Activated CD4-positive, alpha-beta T cell treated with anti-CD3 and anti-CD28 coated beads, Interleukin-2, amount 10 ng/mL, durations not matched to agents 7 days and 5 days (primary cell): Measurements from ENCODE around the gene HIVEP3. TPM values are rescaled to one million over a fixed set of nuclear protein-coding genes. Genes with fewer than 3 reads are reported as not detected.
A peak's percentile ranks its signal among the peaks of the same experiment; 100 is the strongest.
"Not testable (repeated sequence)": the region's sequence is repeated elsewhere in the genome, so short reads cannot be mapped to it uniquely, and the experiment has no call there.

Experiments used
- CTCF ChIA-PET: fragments of 350-600 bp; sonication (Branson Sonifier 250); formaldehyde crosslinking; loops from one replicate; lab custom pipeline; 2021; ENCODE audit warnings: antibody characterized with exemption; lab: Charles Lee
- POLR2A ChIA-PET: fragments of 350-600 bp; sonication (Branson Sonifier 250); formaldehyde crosslinking; loops from one replicate; lab custom pipeline; 2021; ENCODE audit warnings: antibody characterized with exemption; lab: Charles Lee
- DNase-seq: peaks from one replicate; pipeline ENCODE4 v3.0.0-alpha.2; 2020
- H3K27ac Mint-ChIP-seq: one replicate; pipeline ENCODE4 v1.8.0; 2021; ENCODE audit warnings: mild to moderate bottlenecking, moderate library complexity, mixed read lengths
- H3K27me3 Mint-ChIP-seq: one replicate; pipeline ENCODE4 v1.8.0; 2021; ENCODE audit warnings: mixed read lengths
- H3K36me3 Mint-ChIP-seq: one replicate; pipeline ENCODE4 v1.8.0; 2021; ENCODE audit warnings: low read depth, mixed read lengths
- H3K4me1 Mint-ChIP-seq: one replicate; pipeline ENCODE4 v1.8.0; 2021; ENCODE audit warnings: mixed read lengths
- H3K4me3 Mint-ChIP-seq: one replicate; pipeline ENCODE4 v1.8.0; 2021; ENCODE audit warnings: mild to moderate bottlenecking, moderate library complexity, mixed read lengths
- H3K9me3 Mint-ChIP-seq: one replicate; pipeline ENCODE4 v1.8.0; 2021; ENCODE audit warnings: mixed read lengths
- total RNA-seq, 2 experiments: library from RNA; stranded (reverse); gene quantifications; one replicate each; pipeline ENCODE4 v1.2.3, GENCODE V29; 2021

HIVEP3 gene
- total RNA-seq = 10 to 100 TPM; 18.4 to 21.5 TPM

GRCh38 chr1:41918450-41919043 lies at the start of gene HIVEP3:
TSS of gene HIVEP3 (minus strand) at chr1:41918922.
- peak within 1 kb of the TSS; percentile 79 for H3K4me3 Mint-ChIP-seq
- no peaks in the 10 kb centered on the region for H3K27me3 Mint-ChIP-seq
- H3K9me3 Mint-ChIP-seq = peaks cover 7% of the 10 kb centered on the region
- peak within 1 kb of the TSS; percentile 98 for H3K27ac Mint-ChIP-seq
- CTCF ChIA-PET = interaction anchor here (1.1 to 1.5 kb wide), 3 partner anchors 27 to 117 kb away, joined by 3 to 5 read pairs (median 5); no protein-coding TSS in a partner anchor
- POLR2A ChIA-PET = interaction anchor here (0.6 kb wide), 1 partner anchor 228 kb away, joined by 3 read pairs; no protein-coding TSS in a partner anchor
- peaks cover 25% of the 10 kb centered on the region for H3K36me3 Mint-ChIP-seq
- DNase-seq = no peak
- peaks cover 71% of the 10 kb centered on the region for H3K4me1 Mint-ChIP-seq

- no peak overlapping the region for H3K27ac Mint-ChIP-seq
- H3K27me3 Mint-ChIP-seq = peaks cover 9% of the 10 kb centered on the region
- peaks cover 10% of the 10 kb centered on the region for H3K36me3 Mint-ChIP-seq
- POLR2A ChIA-PET = no interaction called here
- H3K4me1 Mint-ChIP-seq = peaks cover 2% of the 10 kb centered on the region
- DNase-seq = no peak
- H3K9me3 Mint-ChIP-seq = peaks cover 23% of the 10 kb centered on the region
- CTCF ChIA-PET = no interaction called here
- no peak overlapping the region for H3K4me3 Mint-ChIP-seq
Measured at GRCh38 chr1:41964400-41964799, 45.7 kb upstream of the HIVEP3 start.

DNA sequence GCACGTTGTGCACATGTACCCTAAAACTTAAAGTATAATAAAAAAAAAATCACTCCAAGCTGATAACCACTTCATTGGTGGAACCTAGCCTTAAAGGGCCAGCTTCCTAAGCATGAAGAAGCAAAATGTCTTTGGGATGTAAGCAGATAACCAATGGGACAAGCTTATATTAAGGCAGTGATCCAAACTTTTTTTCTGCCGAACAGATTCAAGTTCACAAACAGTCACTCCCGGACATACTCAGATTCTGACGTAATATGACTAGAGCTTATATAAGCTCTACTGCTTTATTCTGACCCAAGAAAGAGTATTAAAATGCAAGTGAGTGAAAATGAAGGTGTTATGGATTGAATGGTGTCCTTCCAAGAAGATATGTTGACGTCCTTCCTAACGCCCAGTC lies 44.9 kb upstream of the HIVEP3 start:
- Mint-ChIP-seq H3K36me3 (peaks cover 10% of the 10 kb centered on the region), H3K9me3 (peaks cover 21% of the 10 kb centered on the region)
- CTCF ChIA-PET = no interaction called here

GRCh38 chr1:41958015-41958673 lies 39.4 kb upstream of the HIVEP3 start:
- H3K27me3 Mint-ChIP-seq = no peaks in the 10 kb centered on the region
- CTCF ChIA-PET = interaction anchor here (1.1 to 1.3 kb wide), 2 partner anchors 12 to 443 kb away, joined by 3 to 5 read pairs; no protein-coding TSS in a partner anchor
- H3K36me3 Mint-ChIP-seq = peaks cover 3% of the 10 kb centered on the region
- H3K27ac Mint-ChIP-seq = no peak overlapping the region
- POLR2A ChIA-PET = no interaction called here
- no peak overlapping the region for H3K4me3 Mint-ChIP-seq
- H3K9me3 Mint-ChIP-seq = no peaks in the 10 kb centered on the region
- no peak for DNase-seq
- peaks cover 10% of the 10 kb centered on the region for H3K4me1 Mint-ChIP-seq

More for the DNA sequence above, 44.9 kb upstream of the HIVEP3 start:
- DNase-seq = no peak
- POLR2A ChIA-PET = no interaction called here
- Mint-ChIP-seq H3K4me1 (peaks cover 2% of the 10 kb centered on the region), H3K4me3 (no peak overlapping the region), H3K27ac (no peak overlapping the region), H3K27me3 (peaks cover 9% of the 10 kb centered on the region)

DNA sequence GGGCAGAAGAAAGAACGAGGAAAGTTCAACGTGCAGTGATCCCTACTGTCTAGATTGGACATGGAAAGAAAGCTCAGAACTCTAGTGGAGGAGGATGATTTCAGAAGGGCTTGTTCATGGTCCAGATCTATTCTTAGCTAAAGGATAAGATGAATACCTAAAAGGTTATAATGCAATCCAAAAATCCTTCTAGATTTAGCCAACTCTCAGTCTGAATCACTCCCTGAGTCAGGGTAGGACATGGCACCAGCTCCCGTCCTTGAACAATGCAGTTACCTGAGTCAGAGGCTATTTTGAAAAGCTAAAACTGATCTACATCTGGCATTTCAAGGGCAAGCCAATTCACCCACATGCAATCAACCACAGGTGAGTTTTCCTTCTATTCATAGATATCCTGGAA lies 38.8 kb upstream of the HIVEP3 start:
- no peak for DNase-seq
- CTCF ChIA-PET = interaction anchor here (1.1 to 1.3 kb wide), 2 partner anchors 13 to 442 kb away, joined by 3 to 5 read pairs; no protein-coding TSS in a partner anchor
- Mint-ChIP-seq H3K4me3 (no peak overlapping the region), H3K27me3 (no peaks in the 10 kb centered on the region), H3K27ac (no peak overlapping the region), H3K9me3 (no peaks in the 10 kb centered on the region), H3K4me1 (peaks cover 10% of the 10 kb centered on the region), H3K36me3 (peaks cover 3% of the 10 kb centered on the region)
- POLR2A ChIA-PET = no interaction called here

GRCh38 chr1:41955461-41956159 lies 36.9 kb upstream of the HIVEP3 start:
- no peak overlapping the region for H3K27ac Mint-ChIP-seq
- H3K27me3 Mint-ChIP-seq = no peaks in the 10 kb centered on the region
- peaks cover 12% of the 10 kb centered on the region for H3K9me3 Mint-ChIP-seq
- POLR2A ChIA-PET = no interaction called here
- CTCF ChIA-PET = no interaction called here
- DNase-seq = no peak
- no peak overlapping the region for H3K4me3 Mint-ChIP-seq
- peaks cover 10% of the 10 kb centered on the region for H3K4me1 Mint-ChIP-seq
- H3K36me3 Mint-ChIP-seq = peaks cover 15% of the 10 kb centered on the region

- POLR2A ChIA-PET = interaction anchor here (0.6 kb wide), 1 partner anchor 273 kb away, joined by 6 read pairs; no protein-coding TSS in a partner anchor
- CTCF ChIA-PET = interaction anchor here (0.7 kb wide), 1 partner anchor 786 kb away, joined by 3 read pairs; no protein-coding TSS in a partner anchor
- no peak for DNase-seq
- Mint-ChIP-seq H3K4me3 (no peak overlapping the region), H3K27ac (no peak overlapping the region), H3K9me3 (peaks cover 21% of the 10 kb centered on the region), H3K36me3 (peaks cover 15% of the 10 kb centered on the region), H3K4me1 (peaks cover 10% of the 10 kb centered on the region), H3K27me3 (no peaks in the 10 kb centered on the region)
Measured at GRCh38 chr1:41954533-41954944, 35.8 kb upstream of the HIVEP3 start.

DNA sequence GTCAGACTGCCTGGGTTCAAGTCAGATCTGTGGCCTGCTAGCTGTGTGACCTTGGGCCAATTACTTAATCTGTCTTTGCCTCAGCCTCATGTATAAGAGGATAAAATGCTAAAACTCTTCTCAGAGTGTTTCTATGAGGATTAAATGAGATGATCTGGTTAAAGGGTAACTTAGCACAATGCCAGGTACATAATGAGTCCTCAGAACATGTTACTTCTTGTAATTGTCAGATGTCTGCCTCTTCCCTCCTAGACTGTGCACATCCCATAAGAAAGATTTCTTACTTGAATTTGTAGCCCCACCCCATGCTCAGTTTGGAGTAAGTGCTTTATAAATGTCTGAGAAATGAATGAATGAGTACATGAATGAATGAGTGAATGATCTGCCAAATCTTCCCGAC lies 34.6 kb upstream of the HIVEP3 start:
- Mint-ChIP-seq H3K27ac (no peak overlapping the region), H3K27me3 (no peaks in the 10 kb centered on the region), H3K4me1 (peaks cover 10% of the 10 kb centered on the region), H3K4me3 (no peak overlapping the region), H3K9me3 (peaks cover 30% of the 10 kb centered on the region), H3K36me3 (peaks cover 15% of the 10 kb centered on the region)
- ChIA-PET CTCF (no interaction called here), POLR2A (no interaction called here)
- DNase-seq = no peak

DNA sequence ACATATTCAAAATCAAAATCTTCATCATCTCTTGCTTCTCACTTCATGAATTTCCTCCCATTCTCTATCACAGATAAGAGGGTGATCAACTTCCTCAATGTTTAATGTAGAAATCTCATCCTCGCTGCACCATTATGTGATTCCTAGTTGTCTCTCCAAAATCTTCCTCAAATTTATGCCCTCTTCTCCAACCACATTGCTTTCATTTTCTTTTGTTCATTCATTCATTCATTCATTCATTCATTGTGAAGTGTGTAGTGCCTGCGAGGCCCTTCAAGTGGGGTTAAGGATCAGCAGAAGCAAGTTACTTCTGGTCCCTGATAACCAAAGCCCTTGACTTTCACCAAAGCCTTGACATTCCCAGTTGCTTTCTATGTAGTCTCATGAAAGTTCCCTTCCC lies 33.5 kb upstream of the HIVEP3 start:
- peaks cover 10% of the 10 kb centered on the region for H3K4me1 Mint-ChIP-seq
- H3K9me3 Mint-ChIP-seq = peaks cover 30% of the 10 kb centered on the region
- H3K27me3 Mint-ChIP-seq = no peaks in the 10 kb centered on the region
- no peak overlapping the region for H3K27ac Mint-ChIP-seq
- no peak for DNase-seq
- no peak overlapping the region for H3K4me3 Mint-ChIP-seq
- H3K36me3 Mint-ChIP-seq = peaks cover 15% of the 10 kb centered on the region
- POLR2A ChIA-PET = no interaction called here
- CTCF ChIA-PET = no interaction called here

DNA sequence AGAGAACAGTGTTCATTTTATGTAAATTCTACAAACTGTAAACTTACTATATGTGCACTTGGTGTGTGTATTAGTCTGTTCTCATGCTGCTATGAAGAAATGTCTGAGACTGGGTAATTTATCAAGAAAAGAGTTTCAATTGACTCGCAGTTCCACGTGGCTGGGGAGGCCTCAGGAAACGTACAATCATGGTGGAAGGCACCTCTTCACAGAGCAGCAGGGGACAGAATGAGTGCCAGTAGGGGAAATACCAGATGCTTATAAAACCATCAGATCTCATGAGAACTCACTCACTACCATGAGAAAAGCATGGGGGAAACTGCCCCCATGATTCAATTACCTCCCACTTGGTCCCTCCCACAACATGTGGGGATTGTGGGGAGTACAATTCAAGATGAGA lies 32.8 kb upstream of the HIVEP3 start:
- H3K4me3 Mint-ChIP-seq, H3K27me3 Mint-ChIP-seq, H3K27ac Mint-ChIP-seq, H3K4me1 Mint-ChIP-seq, DNase-seq, POLR2A ChIA-PET: not testable (repeated sequence)
- CTCF ChIA-PET = interaction anchor here (1.3 to 1.6 kb wide), 2 partner anchors 9 to 14 kb away, joined by 3 to 7 read pairs; no protein-coding TSS in a partner anchor
- peaks cover 30% of the 10 kb centered on the region for H3K9me3 Mint-ChIP-seq
- peaks cover 15% of the 10 kb centered on the region for H3K36me3 Mint-ChIP-seq

GRCh38 chr1:41950820-41951219 lies 32.1 kb upstream of the HIVEP3 start:
- DNase-seq = no peak
- Mint-ChIP-seq H3K9me3 (peaks cover 30% of the 10 kb centered on the region), H3K4me3 (no peak overlapping the region), H3K27ac (no peak overlapping the region), H3K36me3 (peaks cover 15% of the 10 kb centered on the region), H3K27me3 (no peaks in the 10 kb centered on the region), H3K4me1 (peaks cover 9% of the 10 kb centered on the region)
- ChIA-PET CTCF (interaction anchor here (1.3 to 1.6 kb wide), 2 partner anchors 10 to 14 kb away, joined by 3 to 7 read pairs; no protein-coding TSS in a partner anchor), POLR2A (no interaction called here)

DNA sequence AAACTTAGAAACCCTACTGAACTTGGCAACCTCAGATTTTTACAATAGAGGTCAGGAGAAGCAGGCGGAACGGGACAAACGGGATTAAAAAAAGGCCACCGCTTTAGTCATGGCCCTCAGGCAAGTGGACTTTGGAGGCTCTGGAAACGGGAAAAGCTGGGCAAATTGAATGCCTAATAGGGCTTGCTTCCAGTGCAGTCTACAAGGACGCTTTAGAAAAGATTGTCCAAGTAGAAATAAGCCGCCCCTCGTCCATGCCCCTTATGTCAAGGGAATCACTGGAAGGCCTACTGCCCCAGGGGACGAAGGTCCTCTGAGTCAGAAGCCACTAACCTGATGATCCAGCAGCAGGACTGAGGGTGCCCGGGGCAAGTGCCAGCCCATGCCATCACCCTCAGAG lies 27.2 kb upstream of the HIVEP3 start:
- DNase-seq, POLR2A ChIA-PET, H3K4me1 Mint-ChIP-seq, H3K27me3 Mint-ChIP-seq, H3K27ac Mint-ChIP-seq, CTCF ChIA-PET, H3K4me3 Mint-ChIP-seq, H3K36me3 Mint-ChIP-seq: not testable (repeated sequence)
- H3K9me3 Mint-ChIP-seq = peaks cover 28% of the 10 kb centered on the region

DNA sequence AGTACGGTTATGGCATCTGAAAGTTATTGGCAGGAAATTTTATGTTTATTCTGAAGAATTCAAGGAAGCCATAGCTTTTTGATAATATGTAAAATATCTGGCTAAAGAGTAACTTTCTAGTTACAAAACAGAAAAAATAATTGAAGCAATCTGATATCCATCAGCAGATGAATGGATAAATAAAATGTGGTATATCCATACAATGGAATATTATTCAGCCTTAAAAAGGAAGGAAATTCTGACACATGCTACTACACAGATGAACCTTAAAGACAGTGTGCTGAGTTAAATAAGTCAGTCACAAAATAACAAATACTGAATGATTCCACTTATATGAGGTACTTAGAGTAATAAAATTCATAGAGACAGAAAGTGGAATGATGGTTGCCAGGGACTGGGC lies 25.0 kb upstream of the HIVEP3 start:
- Mint-ChIP-seq H3K4me1 (no peaks in the 10 kb centered on the region), H3K36me3 (peaks cover 5% of the 10 kb centered on the region), H3K4me3 (no peak overlapping the region), H3K27ac (no peak overlapping the region), H3K9me3 (peaks cover 10% of the 10 kb centered on the region), H3K27me3 (peaks cover 1% of the 10 kb centered on the region)
- POLR2A ChIA-PET = no interaction called here
- DNase-seq = no peak
- CTCF ChIA-PET = no interaction called here
